ENCODE measurements around the gene NUP210. TPM values are rescaled to one million over a fixed set of nuclear protein-coding genes. Genes with fewer than 3 reads are reported as not detected.

The NUP210 gene
- total and polyA plus RNA-seq, 2 of the 13 experiments (the other 11 are each of a cell fraction or from before 2014, with no cell fraction given): 31.6 to 35.2 TPM

DNA sequence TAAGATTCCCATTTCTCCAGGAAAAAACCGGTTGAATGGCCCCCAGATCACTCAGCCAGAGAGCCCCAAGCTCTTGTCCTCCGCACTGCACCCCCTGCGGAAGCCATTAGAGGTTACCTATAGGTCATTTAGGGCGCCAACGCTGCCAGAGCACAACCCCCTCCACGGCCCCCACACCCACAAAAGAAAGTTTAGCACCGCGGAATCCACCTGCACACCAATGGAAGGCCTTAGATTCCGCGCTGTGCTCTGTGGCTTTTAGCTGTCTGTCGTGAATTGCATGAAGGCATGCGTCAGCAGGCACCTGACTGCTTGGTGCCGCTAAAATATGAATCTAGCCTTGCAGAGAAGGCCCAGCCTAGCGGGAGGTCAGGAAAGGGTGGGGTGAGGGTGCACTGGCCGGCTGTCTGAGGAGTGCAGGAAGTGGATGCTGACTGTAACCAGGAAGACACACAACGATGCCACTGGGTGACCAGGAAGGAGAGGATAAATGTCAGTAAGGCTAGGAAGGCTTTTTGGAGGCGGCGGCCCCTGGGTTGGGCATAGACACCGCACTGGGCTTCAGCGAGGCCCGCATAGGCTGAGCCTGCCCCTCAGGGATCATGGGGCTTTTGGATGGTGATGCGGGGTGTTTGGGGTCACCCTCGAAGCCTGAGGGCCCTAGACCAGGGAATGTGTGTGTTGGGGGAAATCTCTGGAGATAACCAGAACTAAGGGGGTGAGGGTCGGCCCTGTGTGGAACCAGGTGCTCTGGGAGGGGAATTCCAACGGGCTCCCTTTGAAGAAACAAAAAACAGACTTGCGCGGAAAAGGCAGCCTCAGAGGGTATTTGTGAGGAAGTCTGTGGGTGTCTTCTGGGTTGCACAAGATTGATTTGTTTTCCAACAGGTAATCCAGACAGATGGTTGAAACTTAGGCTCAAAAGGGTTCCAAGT lies 976 bp upstream of the NUP210 start (continued):
- TF ChIP-seq, protein P1, sequence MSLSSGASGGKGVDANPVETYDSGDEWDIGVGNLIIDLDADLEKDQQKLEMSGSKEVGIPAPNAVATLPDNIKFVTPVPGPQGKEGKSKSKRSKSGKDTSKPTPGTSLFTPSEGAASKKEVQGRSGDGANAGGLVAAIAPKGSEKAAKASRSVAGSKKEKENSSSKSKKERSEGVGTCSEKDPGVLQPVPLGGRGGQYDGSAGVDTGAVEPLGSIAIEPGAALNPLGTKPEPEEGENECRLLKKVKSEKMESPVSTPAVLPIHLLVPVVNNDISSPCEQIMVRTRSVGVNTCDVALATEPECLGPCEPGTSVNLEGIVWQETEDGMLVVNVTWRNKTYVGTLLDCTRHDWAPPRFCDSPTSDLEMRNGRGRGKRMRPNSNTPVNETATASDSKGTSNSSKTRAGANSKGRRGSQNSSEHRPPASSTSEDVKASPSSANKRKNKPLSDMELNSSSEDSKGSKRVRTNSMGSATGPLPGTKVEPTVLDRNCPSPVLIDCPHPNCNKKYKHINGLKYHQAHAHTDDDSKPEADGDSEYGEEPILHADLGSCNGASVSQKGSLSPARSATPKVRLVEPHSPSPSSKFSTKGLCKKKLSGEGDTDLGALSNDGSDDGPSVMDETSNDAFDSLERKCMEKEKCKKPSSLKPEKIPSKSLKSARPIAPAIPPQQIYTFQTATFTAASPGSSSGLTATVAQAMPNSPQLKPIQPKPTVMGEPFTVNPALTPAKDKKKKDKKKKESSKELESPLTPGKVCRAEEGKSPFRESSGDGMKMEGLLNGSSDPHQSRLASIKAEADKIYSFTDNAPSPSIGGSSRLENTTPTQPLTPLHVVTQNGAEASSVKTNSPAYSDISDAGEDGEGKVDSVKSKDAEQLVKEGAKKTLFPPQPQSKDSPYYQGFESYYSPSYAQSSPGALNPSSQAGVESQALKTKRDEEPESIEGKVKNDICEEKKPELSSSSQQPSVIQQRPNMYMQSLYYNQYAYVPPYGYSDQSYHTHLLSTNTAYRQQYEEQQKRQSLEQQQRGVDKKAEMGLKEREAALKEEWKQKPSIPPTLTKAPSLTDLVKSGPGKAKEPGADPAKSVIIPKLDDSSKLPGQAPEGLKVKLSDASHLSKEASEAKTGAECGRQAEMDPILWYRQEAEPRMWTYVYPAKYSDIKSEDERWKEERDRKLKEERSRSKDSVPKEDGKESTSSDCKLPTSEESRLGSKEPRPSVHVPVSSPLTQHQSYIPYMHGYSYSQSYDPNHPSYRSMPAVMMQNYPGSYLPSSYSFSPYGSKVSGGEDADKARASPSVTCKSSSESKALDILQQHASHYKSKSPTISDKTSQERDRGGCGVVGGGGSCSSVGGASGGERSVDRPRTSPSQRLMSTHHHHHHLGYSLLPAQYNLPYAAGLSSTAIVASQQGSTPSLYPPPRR (CRISPR knock-in tag; IDR thresholded peaks at IDR 0.05; ENCODE audit: borderline replicate concordance): no peak
- TF ChIP-seq ZFP82 (CRISPR knock-in tag; IDR thresholded peaks at IDR 0.05; ENCODE audit: borderline replicate concordance) (no peak), ZNF281 (CRISPR knock-in tag; IDR thresholded peaks at IDR 0.05; ENCODE audit: borderline replicate concordance) (peak; percentile 26; the same call in 1 of the 2 replicates), ZNF639 (CRISPR knock-in tag; conservative IDR thresholded peaks at IDR 0.05) (no peak), HNRNPL (IDR thresholded peaks at IDR 0.05; ENCODE audit: low read depth, low read length) (no peak), YY1 (IDR thresholded peaks at IDR 0.05; ENCODE audit: insufficient read depth, insufficient replicate concordance, low read depth, low read length) (peak; percentile 24), MBD4 (IDR thresholded peaks at IDR 0.05; ENCODE audit: borderline replicate concordance, low read length) (no peak), ZNF558 (CRISPR knock-in tag; IDR thresholded peaks at IDR 0.05; ENCODE audit: borderline replicate concordance) (no peak)
- TF ChIP-seq, protein P2, sequence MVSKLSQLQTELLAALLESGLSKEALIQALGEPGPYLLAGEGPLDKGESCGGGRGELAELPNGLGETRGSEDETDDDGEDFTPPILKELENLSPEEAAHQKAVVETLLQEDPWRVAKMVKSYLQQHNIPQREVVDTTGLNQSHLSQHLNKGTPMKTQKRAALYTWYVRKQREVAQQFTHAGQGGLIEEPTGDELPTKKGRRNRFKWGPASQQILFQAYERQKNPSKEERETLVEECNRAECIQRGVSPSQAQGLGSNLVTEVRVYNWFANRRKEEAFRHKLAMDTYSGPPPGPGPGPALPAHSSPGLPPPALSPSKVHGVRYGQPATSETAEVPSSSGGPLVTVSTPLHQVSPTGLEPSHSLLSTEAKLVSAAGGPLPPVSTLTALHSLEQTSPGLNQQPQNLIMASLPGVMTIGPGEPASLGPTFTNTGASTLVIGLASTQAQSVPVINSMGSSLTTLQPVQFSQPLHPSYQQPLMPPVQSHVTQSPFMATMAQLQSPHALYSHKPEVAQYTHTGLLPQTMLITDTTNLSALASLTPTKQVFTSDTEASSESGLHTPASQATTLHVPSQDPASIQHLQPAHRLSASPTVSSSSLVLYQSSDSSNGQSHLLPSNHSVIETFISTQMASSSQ (IDR thresholded peaks at IDR 0.05; ENCODE audit: low read depth): no peak
- TF ChIP-seq, protein P2 (CRISPR knock-in tag; IDR thresholded peaks at IDR 0.05; ENCODE audit: borderline replicate concordance): no peak
- TF ChIP-seq, protein P3, sequence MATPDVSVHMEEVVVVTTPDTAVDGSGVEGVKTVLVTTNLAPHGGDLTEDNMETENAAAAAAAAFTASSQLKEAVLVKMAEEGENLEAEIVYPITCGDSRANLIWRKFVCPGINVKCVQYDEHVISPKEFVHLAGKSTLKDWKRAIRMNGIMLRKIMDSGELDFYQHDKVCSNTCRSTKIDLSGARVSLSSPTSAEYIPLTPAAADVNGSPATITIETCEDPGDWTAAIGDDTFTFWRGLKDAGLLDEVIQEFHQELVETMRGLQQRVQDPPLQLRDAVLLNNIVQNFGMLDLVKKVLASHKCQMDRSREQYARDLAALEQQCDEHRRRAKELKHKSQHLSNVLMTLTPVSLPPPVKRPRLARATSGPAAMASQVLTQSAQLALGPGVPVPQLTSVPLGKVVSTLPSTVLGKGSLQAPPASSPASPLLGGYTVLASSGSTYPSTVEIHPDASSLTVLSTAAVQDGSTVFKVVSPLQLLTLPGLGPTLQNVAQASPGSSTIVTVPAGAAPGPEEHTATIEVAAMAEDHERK (CRISPR knock-in tag; IDR thresholded peaks at IDR 0.05; ENCODE audit: low read depth): no peak

All from HepG2 (cell line).